Fibroblast of lung (primary cell): ENCODE results near the gene OR6Y1. TPM values are rescaled to one million over a fixed set of nuclear protein-coding genes. Genes with fewer than 3 reads are reported as not detected.

ENCODE experiments used
- DNase-seq, 2 donors: peaks; one replicate each; pipeline versions ENCODE4 v3.0.0 to v3.0.0-alpha.2; 2010; ENCODE audit warnings: low read depth in 2 of 2
- H2AFZ ChIP-seq: 2 replicates; pipeline ENCODE4 v1.5.1; 2012; ENCODE audit warnings: low read length, control low read depth, inconsistent platforms
- H3K27ac ChIP-seq: 2 replicates; pipeline ENCODE4 v1.5.1; 2011; ENCODE audit warnings: low read length, control low read depth; ENCODE audit not compliant: insufficient read depth
- H3K27me3 ChIP-seq: 2 replicates; pipeline ENCODE4 v1.5.1; 2011; ENCODE audit warnings: mild to moderate bottlenecking, low read length; ENCODE audit not compliant: control insufficient read depth, insufficient read depth
- H3K36me3 ChIP-seq: 2 replicates; pipeline ENCODE4 v1.5.1; 2011; ENCODE audit warnings: low read length; ENCODE audit not compliant: control insufficient read depth, insufficient read depth
- H3K4me1 ChIP-seq: 2 replicates; pipeline ENCODE4 v1.5.1; 2011; ENCODE audit warnings: low read length; ENCODE audit not compliant: control insufficient read depth, insufficient read depth; ENCODE audit errors: extremely low read depth
- H3K4me2 ChIP-seq: 2 replicates; pipeline ENCODE4 v1.5.1; 2011; ENCODE audit warnings: low read length, control low read depth; ENCODE audit not compliant: insufficient read depth; ENCODE audit errors: extremely low read depth
- H3K4me3 ChIP-seq, 4 experiments: fragments of 200-600 bp in 1 of 4; sonication (generic) in 1 of 4; replicated peaks in 1 of 4; 2 replicates each; pipeline ENCODE4 v1.5.1; 2011 to 2016; ENCODE audit warnings: low read length in 4 of 4, low read depth in 3 of 4, mild to moderate bottlenecking in 3 of 4, control low read depth in 2 of 4, inconsistent platforms in 1 of 4, mixed read lengths in 1 of 4; ENCODE audit not compliant: insufficient read depth in 1 of 4; ENCODE audit errors: control extremely low read depth in 1 of 4
- H3K79me2 ChIP-seq: 2 replicates; pipeline ENCODE4 v1.5.1; 2012; ENCODE audit warnings: mild to moderate bottlenecking, low read length, inconsistent platforms; ENCODE audit not compliant: control insufficient read depth, insufficient read depth
- H3K9ac ChIP-seq: 2 replicates; pipeline ENCODE4 v1.5.1; 2011; ENCODE audit warnings: mild to moderate bottlenecking, low read length, control low read depth; ENCODE audit not compliant: insufficient read depth
- H3K9me3 ChIP-seq: 2 replicates; pipeline ENCODE4 v1.5.1; 2012; ENCODE audit warnings: low read depth, low read length; ENCODE audit not compliant: control insufficient read depth, insufficient read depth
- H4K20me1 ChIP-seq: 2 replicates; pipeline ENCODE4 v1.5.1; 2011; ENCODE audit warnings: low read length; ENCODE audit not compliant: control insufficient read depth, insufficient read depth; ENCODE audit errors: extremely low read depth
- CTCF ChIP-seq, 2 donors: IDR thresholded peaks in 1 of 2; conservative IDR thresholded peaks in 1 of 2; 1 replicate in 1 of 2; 2 replicates in 1 of 2; pipeline ENCODE4 v1.5.1; 2011 to 2012; ENCODE audit warnings: low read length in 2 of 2, control low read depth in 1 of 2, inconsistent platforms in 1 of 2, low read depth in 1 of 2, mild to moderate bottlenecking in 1 of 2
- EZH2 ChIP-seq: IDR thresholded peaks from 2 replicates; pipeline ENCODE4 v1.5.1; 2012; ENCODE audit warnings: low read length, control low read depth, mild to moderate bottlenecking; ENCODE audit errors: missing control alignments
- polyA plus RNA-seq, 2 donors: library from polyadenylated mRNA; depleted of rRNA in 1 of 2; stranded (reverse) in 1 of 2; unstranded in 1 of 2; fragments of >200 nt; gene quantifications; 2 replicates each; pipeline ENCODE4 v1.2.1, GENCODE V29; 2011 to 2012; ENCODE audit warnings: missing spikeins in 1 of 2
- total RNA-seq: library from RNA; depleted of rRNA; stranded (reverse); fragments of >200 nt; gene quantifications from 2 replicates; pipeline ENCODE4 v1.2.1, GENCODE V29; 2014

Gene OR6Y1
- total and polyA plus RNA-seq, 2 donors (not counting 1 experiment from before 2014, with no cell fraction given), result not detected

- Histone ChIP-seq H3K4me1 (no peaks in the 10 kb centered on the region), H3K9ac (no peak overlapping the region), H3K27ac (no peak overlapping the region), H3K4me2 (no peak overlapping the region), H2AFZ (no peak overlapping the region), H4K20me1 (no peaks in the 10 kb centered on the region), H3K36me3 (no peaks in the 10 kb centered on the region), H3K27me3 (no peaks in the 10 kb centered on the region), H3K4me3 (no peak overlapping the region), H3K9me3 (no peaks in the 10 kb centered on the region), H3K79me2 (no peaks in the 10 kb centered on the region)
- TF ChIP-seq EZH2 (no peak), CTCF (conservative IDR thresholded peaks at IDR 0.05 in 1 of 2, IDR thresholded peaks at IDR 0.05 in 1 of 2; ENCODE audit: low read depth in 1 of 2, low read length in 2 of 2) (no peak)
- DNase-seq, result no peak
Observed at GRCh38 chr1:158583962-158584361, 29.8 kb upstream of the OR6Y1 start.

- Histone ChIP-seq H3K27ac (no peak within 1 kb of the TSS), H3K9me3 (no peaks in the 10 kb centered on the region), H3K4me3 (no peak within 1 kb of the TSS), H4K20me1 (no peaks in the 10 kb centered on the region), H3K27me3 (no peaks in the 10 kb centered on the region), H3K36me3 (no peaks in the 10 kb centered on the region), H3K79me2 (no peaks in the 10 kb centered on the region), H3K4me1 (no peaks in the 10 kb centered on the region), H2AFZ (no peak within 1 kb of the TSS), H3K9ac (no peak within 1 kb of the TSS), H3K4me2 (no peak within 1 kb of the TSS)
- TF ChIP-seq CTCF (conservative IDR thresholded peaks at IDR 0.05 in 1 of 2, IDR thresholded peaks at IDR 0.05 in 1 of 2; ENCODE audit: low read depth in 1 of 2, low read length in 2 of 2), result no peak
- no peak for TF ChIP-seq EZH2
- DNase-seq, result no peak
Observed at GRCh38 chr1:158579733-158580132, 25.5 kb upstream of the OR6Y1 start, which contains the start of gene OR10X1. OR10X1 (minus strand) TSS chr1:158579899; CDS start chr1:158579899, 0 bp downstream.

- TF ChIP-seq EZH2, result no peak
- TF ChIP-seq CTCF (conservative IDR thresholded peaks at IDR 0.05 in 1 of 2, IDR thresholded peaks at IDR 0.05 in 1 of 2; ENCODE audit: low read depth in 1 of 2, low read length in 2 of 2), result no peak
- no peak overlapping the region for H3K4me3 ChIP-seq
- no peaks in the 10 kb centered on the region for H3K79me2 ChIP-seq
- no peak overlapping the region for H3K27ac ChIP-seq
- H3K9ac ChIP-seq, result no peak overlapping the region
- no peaks in the 10 kb centered on the region for H3K9me3 ChIP-seq
- no peaks in the 10 kb centered on the region for H3K27me3 ChIP-seq
- no peaks in the 10 kb centered on the region for H3K4me1 ChIP-seq
- DNase-seq, result no peak
- no peaks in the 10 kb centered on the region for H4K20me1 ChIP-seq
- H2AFZ ChIP-seq, result no peak overlapping the region
- H3K36me3 ChIP-seq, result no peaks in the 10 kb centered on the region
- no peak overlapping the region for H3K4me2 ChIP-seq
Observed at GRCh38 chr1:158577561-158577960, 23.4 kb upstream of the OR6Y1 start.
